Activated gamma-delta T cell treated with Interleukin-2 at 50 U/mL for 16 hours (primary cell): ENCODE results near the gene SIK3.
A peak's percentile ranks its signal among the peaks of the same experiment; 100 is the strongest.
"Not testable (repeated sequence)": the region's sequence is repeated elsewhere in the genome, so short reads cannot be mapped to it uniquely, and the experiment has no call there.

Experiments used
- DNase-seq: peaks from one replicate; pipeline ENCODE4 v3.0.0-alpha.2; 2020

SIK3 gene

DNA sequence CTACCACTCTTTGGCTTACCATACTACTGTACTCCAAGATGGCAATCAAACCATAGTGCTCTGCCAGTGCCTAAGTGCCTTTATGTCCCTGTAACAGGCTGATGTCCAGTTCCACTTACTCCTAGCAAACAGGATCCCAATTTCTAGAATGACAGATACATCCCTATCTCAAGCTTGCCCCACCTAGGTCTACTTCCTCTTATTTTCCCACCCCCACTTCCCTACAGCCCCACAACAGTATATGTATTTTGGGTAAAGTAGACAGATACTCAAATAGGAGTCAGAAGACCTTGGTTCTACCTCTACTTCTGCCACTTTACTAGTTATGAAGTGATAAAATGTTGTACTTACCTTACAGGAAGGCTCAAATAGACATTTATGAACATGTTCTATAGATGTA is 24.1 kb downstream of the SIK3 start:
- no peak for DNase-seq

DNA sequence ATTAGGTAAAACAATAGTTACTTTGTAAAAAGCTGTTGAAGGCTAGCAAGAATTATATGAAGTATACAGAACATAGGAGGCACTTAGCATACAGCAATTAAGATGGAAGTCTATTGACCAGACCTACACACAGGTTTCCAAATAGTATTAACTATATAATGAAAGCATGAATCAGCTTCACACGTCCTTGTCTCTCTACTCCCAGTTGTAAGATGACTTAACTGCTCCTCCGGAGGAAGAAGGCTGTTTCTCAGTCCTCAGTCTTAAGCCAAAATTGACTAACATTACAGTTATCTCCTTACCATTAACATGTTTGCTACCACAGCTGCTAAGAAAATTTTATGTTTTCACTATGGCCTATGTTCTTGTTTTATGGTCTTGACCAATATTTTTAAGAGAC is 24.7 kb downstream of the SIK3 start:
- DNase-seq, result no peak

DNA sequence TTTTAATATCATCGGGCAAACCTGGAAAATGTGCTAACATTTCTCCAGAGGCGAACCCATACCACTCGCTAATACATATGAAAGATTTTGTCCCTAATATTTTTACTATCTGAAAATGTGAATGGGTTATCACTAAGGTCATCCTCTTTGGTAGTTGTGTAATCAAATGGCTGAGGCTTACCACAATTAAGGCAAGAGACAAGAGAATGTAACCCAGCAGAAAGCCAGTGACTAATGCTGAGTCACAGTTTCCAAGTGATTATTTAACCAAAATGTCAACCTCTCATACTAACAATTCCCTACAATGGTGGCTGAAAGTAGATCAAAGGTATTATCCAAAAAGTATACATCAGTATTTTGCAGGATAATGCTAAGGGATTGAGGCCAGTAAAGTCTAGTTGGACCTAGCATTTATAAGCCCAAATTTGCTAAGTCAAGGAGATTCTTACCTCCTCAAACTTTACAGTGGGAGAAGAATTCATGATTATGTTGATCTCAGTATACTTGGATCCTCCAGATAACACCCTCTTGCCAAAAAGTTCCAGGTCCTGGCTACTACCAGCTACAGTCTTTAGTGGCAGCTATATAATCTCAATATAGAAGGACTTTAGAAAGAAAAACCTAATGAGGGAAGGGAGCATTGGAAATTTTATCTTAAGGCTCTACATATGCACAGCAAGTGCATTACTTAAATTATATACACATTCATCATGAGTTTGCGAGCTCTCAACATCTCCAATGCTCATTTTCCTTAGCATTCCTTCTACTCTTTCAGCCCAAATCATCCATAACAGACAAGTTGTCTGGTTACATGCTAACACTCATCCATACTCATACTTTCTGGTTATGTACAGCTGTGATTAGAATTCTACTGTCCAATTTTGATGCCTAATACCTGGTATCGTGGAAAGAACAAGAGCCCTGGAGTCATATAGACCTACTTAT is 25.4 kb downstream of the SIK3 start:
- peak; percentile 10 for DNase-seq

DNA sequence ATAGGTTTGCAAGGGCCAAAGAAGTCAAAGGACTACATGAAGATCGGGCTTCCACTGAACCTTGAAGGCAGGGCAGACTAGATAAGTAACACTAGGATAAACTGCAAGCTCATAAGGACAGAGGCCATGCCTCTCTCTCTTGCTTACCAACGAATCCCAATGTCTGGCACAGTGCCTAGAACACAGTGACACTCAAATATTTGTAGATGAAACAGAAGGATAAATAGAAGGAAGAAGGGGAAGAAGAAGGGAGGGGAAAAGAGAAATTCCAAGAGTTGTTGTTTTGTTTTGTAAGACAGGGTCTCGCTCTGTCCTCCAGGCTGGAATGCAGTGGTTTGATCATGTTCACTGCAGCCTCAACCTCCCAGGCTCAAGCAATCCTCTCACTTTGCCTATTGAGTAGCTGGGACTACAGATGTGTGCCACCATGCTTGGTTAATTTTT is 26.9 kb downstream of the SIK3 start:
- DNase-seq, result no peak

DNA sequence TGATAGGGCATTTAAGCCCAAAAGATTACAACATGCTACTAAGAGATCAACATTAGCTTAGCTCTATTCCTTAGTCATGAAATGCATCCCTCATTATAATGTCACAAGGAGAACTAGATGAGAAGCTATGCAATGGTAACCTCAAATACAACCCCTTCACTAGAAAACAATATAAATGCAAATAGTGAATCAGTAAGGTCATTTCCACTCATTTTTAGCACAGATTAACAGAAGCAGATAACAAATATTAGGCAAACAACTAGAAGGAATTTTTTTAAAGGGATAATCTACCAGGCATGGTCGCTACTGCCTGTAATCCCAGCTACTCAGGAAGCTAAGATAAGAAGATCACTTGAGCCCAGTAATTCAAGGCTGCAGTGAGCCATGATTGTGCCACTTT is 28.2 kb downstream of the SIK3 start:
- no peak for DNase-seq

DNA sequence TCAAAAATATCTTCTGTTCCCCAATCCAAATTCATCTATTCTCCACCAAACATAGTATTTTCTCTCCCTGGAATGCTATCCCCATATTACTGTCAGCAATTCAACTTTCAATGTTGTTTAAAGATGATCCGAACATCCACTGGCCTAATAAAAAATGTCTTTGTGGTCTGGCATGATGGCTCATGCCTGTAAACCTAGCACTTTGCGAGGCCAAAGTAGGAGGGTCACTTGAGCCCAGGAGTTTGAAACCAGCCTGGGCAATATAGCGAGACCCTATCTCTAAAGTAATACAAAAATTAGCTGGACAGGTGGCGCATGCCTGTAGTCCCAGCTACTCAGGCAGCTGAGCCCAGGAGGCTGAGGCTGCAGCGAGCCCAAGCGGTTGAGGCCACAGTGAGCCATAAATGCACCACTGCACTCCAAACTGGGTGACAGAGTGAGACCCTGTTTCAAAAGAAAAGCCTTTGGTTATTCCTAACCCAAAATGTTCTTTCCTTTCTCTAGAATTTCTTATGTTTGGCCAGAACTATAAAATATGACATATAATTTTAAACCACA is 29.8 kb downstream of the SIK3 start:
- no peak for DNase-seq

DNA sequence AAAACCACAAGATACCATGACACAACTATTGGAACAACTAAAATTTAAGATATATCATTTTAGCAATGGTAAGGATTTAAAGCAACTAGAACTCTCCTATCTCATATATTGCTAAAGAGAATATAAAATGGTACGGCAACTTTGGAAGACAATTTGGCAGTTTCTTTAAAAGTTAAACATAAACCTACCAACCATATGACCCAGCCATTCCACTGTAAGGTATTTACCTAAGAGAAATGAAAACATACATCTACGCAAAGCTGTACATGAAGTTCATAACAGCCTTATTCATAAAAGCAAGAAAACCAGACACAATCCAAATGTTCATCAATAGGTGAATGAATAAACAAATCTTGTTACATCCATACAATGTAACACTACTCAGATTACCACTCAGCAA is 31.3 kb downstream of the SIK3 start:
- DNase-seq, result no peak

DNA sequence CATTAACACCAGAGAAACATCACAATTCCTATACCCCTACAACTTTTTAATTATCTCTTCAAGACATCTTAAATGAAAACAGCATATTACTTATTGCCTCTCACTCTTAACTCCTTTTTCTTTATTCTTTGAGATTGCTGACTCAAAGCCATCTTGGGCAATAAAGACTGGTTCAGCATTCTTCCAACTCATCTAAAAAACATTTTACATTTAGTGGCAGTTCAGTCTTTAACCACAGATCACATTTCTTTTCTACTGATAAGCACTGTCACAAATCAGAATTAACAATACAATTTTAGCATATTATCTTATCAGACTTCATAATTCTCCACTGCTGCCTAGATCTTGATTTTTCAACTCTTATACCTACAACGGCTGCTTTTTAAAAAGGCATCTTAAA is 34.0 kb downstream of the SIK3 start:
- no peak for DNase-seq

DNA sequence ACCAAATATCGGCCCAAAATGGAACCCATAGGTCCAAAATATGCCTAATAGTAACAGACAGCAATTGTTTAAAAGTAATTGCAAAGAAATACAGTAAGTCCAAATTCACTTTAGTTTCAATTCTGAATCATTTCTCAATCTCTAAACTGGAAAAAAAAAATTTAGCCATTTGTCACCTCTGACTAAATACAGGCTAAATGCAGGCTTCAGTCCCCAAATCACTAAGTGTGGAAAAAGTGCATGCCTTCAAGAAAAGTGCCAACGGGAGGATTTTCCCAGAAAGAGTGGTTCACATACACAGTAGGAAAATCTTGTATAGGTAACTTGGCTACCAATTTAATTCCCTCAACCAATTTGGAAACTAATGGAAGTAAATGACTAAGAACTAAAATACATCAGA is 35.7 kb downstream of the SIK3 start:
- DNase-seq, result no peak

DNA sequence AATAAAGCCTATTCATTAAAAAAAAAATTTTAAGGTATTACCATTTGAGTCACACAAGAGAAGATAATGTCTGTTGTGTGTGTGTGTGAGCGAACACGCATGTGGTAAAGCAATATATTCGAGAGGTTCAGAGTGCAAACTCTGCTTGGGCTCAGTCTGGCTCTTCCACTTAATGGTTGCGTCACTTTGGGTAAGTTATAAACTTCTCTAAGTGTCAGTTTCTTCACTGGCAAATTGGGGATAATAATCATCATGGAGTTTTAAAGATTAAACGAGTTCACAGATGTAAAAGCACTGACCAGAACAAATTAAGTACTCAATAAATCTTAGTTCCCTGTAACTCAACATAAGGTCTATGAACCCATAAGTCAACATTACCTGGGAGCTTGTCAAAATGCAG is 37.0 kb downstream of the SIK3 start:
- DNase-seq, result no peak

DNA sequence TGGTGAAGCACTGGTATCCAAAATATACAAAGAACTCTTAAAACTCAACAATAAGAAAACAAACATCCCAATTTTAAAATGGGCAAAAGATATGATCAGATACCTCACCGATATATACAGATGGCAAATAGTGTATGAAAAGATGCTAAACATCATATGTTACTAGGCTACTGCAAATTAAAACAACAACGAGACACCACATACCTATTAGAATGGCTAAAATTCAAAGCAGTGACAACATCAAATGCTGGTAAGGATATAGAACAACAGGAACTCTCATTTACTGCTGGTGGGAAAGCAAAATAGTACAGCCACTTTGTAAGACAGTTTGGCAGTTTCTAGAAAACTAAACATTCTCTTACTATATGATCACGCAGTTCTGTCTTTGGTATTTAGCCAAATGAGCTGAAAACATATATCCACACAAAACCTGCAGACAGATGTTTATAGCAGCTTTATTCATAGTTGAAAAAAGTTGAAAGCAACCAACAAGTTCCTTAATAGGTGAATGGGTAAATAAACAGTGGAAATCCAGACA is 38.5 kb downstream of the SIK3 start:
- DNase-seq, result no peak

DNA sequence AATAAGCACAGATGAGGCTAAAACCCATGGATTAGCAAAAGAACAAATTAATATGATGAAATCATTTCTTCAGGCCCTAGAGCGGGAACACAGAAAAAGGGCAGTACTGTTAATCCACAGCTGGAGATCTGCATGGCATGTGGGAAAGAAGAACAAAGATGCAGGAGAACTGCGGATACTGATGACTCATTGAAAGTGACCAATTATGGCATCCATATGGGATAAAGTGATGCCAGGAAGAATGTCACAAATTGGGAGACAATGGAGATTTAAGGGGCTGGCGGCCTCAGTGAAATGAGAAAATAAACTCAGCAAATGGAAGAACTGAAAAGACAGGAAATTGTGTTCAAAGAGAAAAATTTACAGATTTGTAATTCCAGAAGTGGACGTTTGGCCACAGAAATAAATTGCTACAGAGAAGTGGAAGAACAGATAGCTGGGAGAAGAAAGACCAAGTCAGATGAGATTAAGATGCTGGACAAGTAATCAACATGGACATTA is 39.4 kb downstream of the SIK3 start:
- no peak for DNase-seq

DNA sequence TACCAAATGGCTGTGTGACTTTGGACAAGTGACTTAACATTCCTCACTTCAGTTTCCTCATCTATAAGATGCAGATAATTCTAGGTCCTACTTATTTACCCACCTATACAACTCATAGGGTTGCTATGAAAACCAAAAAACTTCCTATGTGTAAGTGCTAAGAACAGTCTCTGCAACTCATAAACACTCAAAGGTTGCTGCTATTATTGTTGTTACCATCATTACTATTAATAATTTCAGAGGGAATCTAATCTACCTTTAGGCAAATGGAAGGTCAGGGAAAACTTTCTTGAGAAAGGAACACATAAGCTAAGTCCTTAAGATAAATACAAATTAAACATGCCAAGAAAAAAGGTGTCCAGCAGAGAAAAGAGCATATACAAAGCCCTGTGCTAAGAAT is 40.5 kb downstream of the SIK3 start:
- no peak for DNase-seq

DNA sequence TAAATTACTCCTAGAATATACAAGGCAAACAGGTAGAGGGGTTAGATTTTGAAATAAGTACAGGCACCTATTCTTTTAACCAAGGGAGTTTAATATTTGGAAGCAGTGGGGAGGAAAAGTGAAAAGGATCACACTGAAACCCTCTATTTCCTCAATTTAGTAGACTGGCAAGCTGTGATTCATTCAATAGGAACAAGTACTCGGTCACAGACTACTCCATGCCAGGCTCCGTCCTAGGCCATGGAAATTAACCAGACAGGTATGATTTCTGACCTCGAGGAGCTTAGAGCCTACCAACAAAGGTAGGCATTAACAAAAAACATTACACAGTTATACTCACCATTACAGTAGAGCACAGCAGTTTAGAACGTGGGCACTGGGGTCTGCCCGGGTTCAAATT is 40.9 kb downstream of the SIK3 start:
- DNase-seq, result no peak

DNA sequence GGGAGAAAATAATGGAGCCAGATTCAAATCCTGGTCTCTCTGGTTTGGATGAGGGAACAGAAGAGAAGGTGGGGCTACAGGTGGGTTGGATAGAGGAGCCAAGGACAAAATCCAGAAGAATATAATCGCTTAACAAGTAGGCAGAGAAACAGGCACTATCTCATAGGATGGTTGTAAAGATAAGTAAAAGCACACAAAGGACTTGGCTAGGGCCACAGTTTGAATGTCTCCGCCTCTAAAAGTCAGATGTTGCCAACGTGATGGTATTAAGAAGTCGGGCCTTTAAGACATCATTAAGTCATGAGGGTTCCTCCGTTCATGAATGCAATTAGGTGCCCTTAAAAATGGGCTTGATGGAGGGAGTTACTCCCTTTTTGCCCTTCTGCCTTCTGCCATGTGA is 42.8 kb downstream of the SIK3 start:
- no peak for DNase-seq

DNA sequence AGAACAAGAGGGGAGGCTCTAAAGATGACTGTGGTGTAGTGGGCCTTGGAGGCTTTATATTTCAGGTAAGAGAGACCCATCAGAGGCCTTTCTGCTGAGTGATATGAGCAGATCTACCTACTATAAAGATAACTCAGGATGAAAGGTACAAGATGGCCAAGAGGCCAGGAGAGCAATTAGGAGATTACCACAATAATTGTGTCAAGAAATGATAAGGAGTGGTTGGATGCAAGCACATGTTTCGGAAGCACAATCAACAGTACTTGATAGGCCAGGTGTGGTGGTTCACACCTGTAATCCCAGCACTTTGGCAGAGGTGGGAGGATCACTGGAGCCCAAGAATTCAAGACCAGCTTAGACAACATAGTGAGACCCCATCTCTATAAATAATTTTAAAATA is 43.8 kb downstream of the SIK3 start:
- no peak for DNase-seq

DNA sequence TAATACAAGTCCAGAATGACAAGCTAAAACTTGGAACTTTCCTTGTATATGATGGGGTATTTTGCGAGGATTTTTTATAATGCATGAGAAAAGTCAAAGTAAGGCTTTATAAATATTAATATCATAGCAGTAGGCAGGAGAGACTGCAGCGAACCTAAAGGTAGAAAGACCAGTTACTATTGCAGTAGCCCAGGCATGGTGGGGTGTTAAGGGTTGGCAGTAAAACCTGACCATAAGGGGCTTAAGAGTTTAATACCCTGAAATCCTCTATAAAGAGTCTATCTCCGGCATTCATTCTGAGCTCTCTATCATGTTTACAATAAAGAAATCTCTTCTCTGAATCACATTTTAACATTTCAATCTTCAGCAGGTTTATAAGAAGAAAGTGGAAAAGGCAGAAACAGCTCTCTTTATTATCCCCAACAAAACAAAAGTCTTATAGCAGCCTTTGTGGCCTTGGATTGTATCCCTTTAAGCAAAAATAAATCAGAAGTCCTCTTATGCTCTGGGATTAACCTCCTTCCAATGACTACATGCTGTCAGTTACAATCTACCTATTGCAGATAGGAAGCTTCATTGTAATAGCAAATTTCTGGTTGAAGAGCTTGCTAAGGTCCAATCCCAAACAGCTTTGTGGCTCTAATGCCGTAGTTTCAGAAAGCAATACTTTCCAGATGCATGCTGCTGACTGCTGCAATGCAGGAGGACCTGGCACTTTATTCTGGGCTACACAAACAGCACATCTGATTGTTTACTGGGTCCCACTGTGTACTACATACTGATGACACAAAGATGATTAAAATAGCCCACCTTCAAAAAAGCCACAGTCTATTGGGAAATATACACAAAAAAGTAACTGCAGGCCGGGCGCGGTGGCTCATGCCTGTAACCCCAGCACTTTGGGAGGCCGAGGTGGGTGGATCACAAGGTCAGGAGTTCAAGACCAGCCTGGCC is 45.8 kb downstream of the SIK3 start:
- no peak for DNase-seq

DNA sequence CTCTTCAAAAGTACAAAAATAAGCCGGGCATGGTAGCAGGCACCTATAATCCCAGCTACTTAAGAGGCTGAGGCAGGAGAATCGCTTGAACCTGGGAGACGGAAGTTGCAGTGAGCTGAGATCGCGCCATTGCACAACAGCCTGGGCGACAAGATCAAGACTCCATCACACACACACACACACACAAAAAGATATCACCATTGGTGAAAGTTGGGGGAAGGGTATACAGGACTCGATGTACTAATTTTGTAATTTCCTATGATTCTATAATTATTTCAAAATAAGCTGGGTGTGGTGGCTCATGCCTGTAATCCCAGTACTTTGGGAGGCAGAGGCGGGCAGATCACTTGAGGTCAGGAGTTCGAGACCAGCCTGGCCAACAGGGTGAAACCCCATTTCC is 48.1 kb downstream of the SIK3 start:
- not testable (repeated sequence) for DNase-seq

DNA sequence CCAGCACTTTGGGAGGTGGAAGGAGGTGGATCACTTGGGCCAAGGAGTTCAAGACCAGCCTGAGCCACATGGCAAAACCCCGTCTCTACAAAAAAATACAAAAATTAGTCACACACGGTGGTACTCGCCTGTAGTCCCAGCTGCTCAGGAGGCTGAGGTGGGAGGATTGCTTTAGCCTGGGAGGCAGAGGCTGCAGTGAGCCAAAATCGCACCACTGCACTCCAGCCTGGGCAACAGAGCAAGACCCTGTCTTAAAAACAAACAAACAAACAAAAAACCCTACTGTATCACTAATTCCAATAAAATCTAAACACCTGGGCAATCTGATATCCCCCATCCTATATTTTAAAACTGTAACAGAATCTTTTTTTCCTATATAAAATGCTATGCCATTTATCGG is 51.6 kb downstream of the SIK3 start:
- not testable (repeated sequence) for DNase-seq

DNA sequence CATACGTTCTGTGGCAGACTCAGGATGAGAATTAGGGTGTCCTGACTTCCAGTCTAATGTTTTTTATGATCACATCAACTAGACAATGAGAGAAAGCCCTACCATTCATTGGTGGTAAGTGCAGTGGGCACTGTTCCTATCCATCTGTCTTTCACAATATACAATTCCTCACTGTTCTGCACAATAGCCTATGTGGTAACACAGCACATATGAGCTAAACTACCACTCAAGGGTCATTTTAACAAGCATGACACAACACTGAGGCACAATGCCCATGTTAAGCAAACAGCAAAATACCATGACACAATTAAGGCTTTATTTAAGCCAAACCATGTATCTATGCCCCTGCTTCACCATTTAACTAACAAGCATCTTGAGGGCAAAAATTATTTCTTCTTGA is 52.3 kb downstream of the SIK3 start:
- no peak for DNase-seq

DNA sequence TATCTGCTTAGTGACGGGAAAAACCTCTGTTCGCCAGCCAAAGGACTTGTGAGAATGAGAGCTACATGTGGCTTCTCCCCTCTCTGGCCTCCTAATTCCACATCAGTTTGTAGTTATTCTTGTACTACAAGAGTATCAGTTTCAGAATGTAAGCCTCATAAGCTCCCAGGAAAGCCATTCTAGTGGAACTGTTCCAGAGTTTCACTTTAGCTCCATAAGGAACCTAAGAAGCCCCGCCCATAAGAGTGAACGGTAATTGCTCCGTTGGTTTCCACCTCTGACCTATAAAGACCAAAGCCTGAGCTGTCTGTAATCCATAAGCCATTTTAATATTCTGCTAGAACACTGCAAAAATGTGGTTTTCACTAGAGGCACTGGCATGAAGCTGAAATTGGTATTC is 53.0 kb downstream of the SIK3 start:
- DNase-seq, result no peak

DNA sequence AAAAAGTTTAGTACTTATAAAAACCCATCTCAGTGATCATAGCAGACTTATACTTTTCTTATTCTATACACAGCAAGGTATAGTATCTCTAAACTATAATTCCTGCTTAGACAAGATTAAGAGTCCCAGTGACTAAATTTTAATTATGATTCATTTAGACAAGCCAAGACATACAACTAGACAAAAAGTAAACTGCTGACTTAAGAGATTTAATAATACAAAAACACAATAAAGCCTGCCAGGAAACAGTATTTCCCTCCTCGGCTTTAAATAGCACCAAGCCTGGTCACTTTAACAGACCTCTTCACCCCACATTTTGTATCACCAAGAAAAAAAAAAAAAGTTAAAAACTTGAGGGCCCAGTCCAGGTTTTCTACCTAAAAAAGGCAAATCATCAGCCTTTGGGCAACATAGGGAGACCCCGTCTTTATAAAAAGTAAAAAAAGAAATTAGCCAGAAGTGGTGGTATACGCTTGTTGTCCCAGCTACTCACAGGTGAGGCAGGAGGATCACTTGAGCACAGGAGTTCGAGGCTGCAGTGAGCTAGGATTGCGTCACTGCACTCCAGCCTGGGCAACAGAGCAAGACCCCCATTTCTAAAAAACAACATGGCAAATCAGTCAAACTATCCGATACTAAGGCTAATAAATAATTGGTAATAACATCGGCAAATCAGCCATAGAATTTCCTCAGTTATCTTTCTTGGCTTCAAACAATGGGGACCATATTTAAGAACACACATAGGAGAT is 53.8 kb downstream of the SIK3 start:
- no peak for DNase-seq
